K562 (cell line): Measurements from ENCODE around the gene HOXA2. TPM values are rescaled to one million over a fixed set of nuclear protein-coding genes. Genes with fewer than 3 reads are reported as not detected.

Experiments
- ATAC-seq: fragments of 200-7000 bp; cut with Tn5 transposase; 3 replicates; pipeline ENCODE4 v1.9.1; 2020; ENCODE audit warnings: moderate library complexity
- BruUV-seq: library from RNA; stranded (reverse); fragments of 400-500 nt; replicated peaks from 2 replicates; lab custom pipeline; 2021; lab: Mats Ljungman, UMichigan
- CTCF ChIA-PET: fragments of 300-600 bp; formaldehyde crosslinking; extraction: SDS; loops from one replicate; lab custom pipeline; 2021; ENCODE audit warnings: low intra/inter-chr PET ratio; lab: Yijun Ruan, JAX
- POLR2A ChIA-PET: fragments of 300-600, 350-650 bp; sonication (Branson Sonifier 250); formaldehyde crosslinking; extraction: SDS; loops from one replicate; lab custom pipeline; 2021; ENCODE audit warnings: antibody characterized with exemption, inconsistent platforms; lab: Yijun Ruan, JAX
- DNase-seq, 4 experiments: peaks; one replicate each; pipeline versions ENCODE4 v3.0.0 to v3.0.0-alpha.2; 2011 to 2018; ENCODE audit warnings: low spot score in 3 of 4, mixed read lengths in 3 of 4; ENCODE audit errors: extremely low read depth in 1 of 4
- FAIRE-seq: peaks from 2 replicates; lab custom pipeline; 2011; peaks lifted over from hg19 to GRCh38; lab: Jason Lieb, UNC
- H2AFZ ChIP-seq: 2 replicates; pipeline ENCODE4 v1.6.0; 2011; ENCODE audit warnings: low read depth, low read length, control low read depth, inconsistent platforms
- H3K27ac ChIP-seq: fragments of 200-600 bp; 3 replicates; pipeline ENCODE4 v1.8.0; 2011; ENCODE audit warnings: low read depth, mild to moderate bottlenecking, control low read depth, inconsistent platforms, low read length, moderate library complexity, mixed read lengths; ENCODE audit errors: extremely low read depth
- H3K27me3 ChIP-seq, 2 experiments: fragments of 300-600 bp in 1 of 2; 2 replicates in 1 of 2; 3 replicates in 1 of 2; pipeline versions ENCODE4 v1.6.0 to v1.8.0; 2011; ENCODE audit warnings: inconsistent platforms in 2 of 2, low read length in 2 of 2, mild to moderate bottlenecking in 1 of 2, mixed read lengths in 1 of 2, moderate library complexity in 1 of 2; ENCODE audit not compliant: control insufficient read depth in 2 of 2, insufficient read depth in 2 of 2
- H3K36me3 ChIP-seq: fragments of 300-600 bp; 3 replicates; pipeline ENCODE4 v1.8.0; 2011; ENCODE audit warnings: mild to moderate bottlenecking, low read length, inconsistent platforms; ENCODE audit not compliant: control insufficient read depth, insufficient read depth
- H3K4me1 ChIP-seq, 2 experiments: fragments of 200-600 bp in 1 of 2; replicated peaks in 1 of 2; 2 replicates in 1 of 2; 3 replicates in 1 of 2; pipeline versions ENCODE4 v1.5.1 to v1.8.0; 2011; ENCODE audit warnings: inconsistent platforms in 2 of 2, low read length in 2 of 2, mild to moderate bottlenecking in 1 of 2, mixed read lengths in 1 of 2, moderate library complexity in 1 of 2; ENCODE audit not compliant: control insufficient read depth in 2 of 2, insufficient read depth in 2 of 2
- H3K4me2 ChIP-seq: 2 replicates; pipeline ENCODE4 v1.6.1; 2011; ENCODE audit warnings: low read length, control low read depth, inconsistent platforms, mixed read lengths; ENCODE audit not compliant: insufficient read depth
- H3K4me3 ChIP-seq: fragments of 200-600 bp; sonication (generic), shearing (Covaris generic); 2 replicates; pipeline ENCODE4 v1.5.1; 2016; ENCODE audit warnings: control low read depth, inconsistent platforms
- H3K79me2 ChIP-seq: fragments of 200-600 bp; 3 replicates; pipeline ENCODE4 v1.8.0; 2011; ENCODE audit warnings: low read length, inconsistent platforms; ENCODE audit not compliant: control insufficient read depth, insufficient read depth
- H3K9ac ChIP-seq, 2 experiments: 2 replicates each; pipeline versions ENCODE4 v1.6.0 to v1.6.1; 2011; ENCODE audit warnings: low read depth in 2 of 2, low read length in 2 of 2, control low read depth in 1 of 2, inconsistent platforms in 1 of 2, mild to moderate bottlenecking in 1 of 2, mixed read lengths in 1 of 2; ENCODE audit not compliant: insufficient read depth in 1 of 2
- H3K9me1 ChIP-seq: one replicate; pipeline ENCODE4 v1.6.0; 2011; ENCODE audit warnings: inconsistent platforms, mild to moderate bottlenecking, low read length, moderate library complexity; ENCODE audit not compliant: control insufficient read depth, insufficient read depth
- H3K9me3 ChIP-seq: replicated peaks from 2 replicates; pipeline ENCODE4 v1.5.1; 2011; ENCODE audit warnings: low read depth, low read length, inconsistent platforms; ENCODE audit not compliant: control insufficient read depth, insufficient read depth
- H4K20me1 ChIP-seq: replicated peaks from 2 replicates; pipeline ENCODE4 v1.6.1; 2011; ENCODE audit warnings: low read length, inconsistent platforms, mixed read lengths; ENCODE audit not compliant: control insufficient read depth, insufficient read depth
- BRCA1 ChIP-seq, 2 experiments: fragments of 450-650 bp in 1 of 2; sonication (generic) in 1 of 2; formaldehyde crosslinking in 1 of 2; IDR thresholded peaks; 2 replicates each; pipeline versions ENCODE4 v1.5.0 to v1.6.1; 2017 to 2020; ENCODE audit warnings: mild to moderate bottlenecking in 1 of 2, missing genetic modification reagents in 1 of 2
- CUX1 ChIP-seq: fragments of 200-800 bp; sonication (Bioruptor generic); IDR thresholded peaks from 2 replicates; pipeline ENCODE4 v1.6.1; 2016; ENCODE audit warnings: missing genetic modification characterization, missing compliant biosample characterization
- MNT ChIP-seq, 2 experiments: fragments of 450-650 bp; conservative IDR thresholded peaks; 2 replicates each; pipeline ENCODE4 v1.6.1; 2017; ENCODE audit warnings: mild to moderate bottlenecking in 2 of 2, moderate library complexity in 2 of 2
- STAG1 ChIP-seq: sonication (generic); formaldehyde crosslinking; IDR thresholded peaks from 2 replicates; pipeline ENCODE4 v1.5.0; 2020; ENCODE audit warnings: missing genetic modification reagents, borderline replicate concordance
- TBL1XR1 ChIP-seq, 2 experiments: IDR thresholded peaks; 2 replicates each; pipeline ENCODE4 v1.6.1; 2012; ENCODE audit warnings: improper control_type of control experiment in 2 of 2, low read length in 2 of 2, mild to moderate bottlenecking in 1 of 2
- TCF15 ChIP-seq: fragments of 250-450 bp; sonication (Bioruptor Pico); IDR thresholded peaks from 2 replicates; pipeline ENCODE4 v1.8.0; 2022; ENCODE audit warnings: moderate library complexity, mild to moderate bottlenecking, inconsistent platforms
- THAP12 ChIP-seq: fragments of 250-450 bp; sonication (Bioruptor Pico); IDR thresholded peaks from 2 replicates; pipeline ENCODE4 v1.9.0; 2021; ENCODE audit warnings: mild to moderate bottlenecking, inconsistent platforms
- TRIM24 ChIP-seq, 2 experiments: fragments of 450-650 bp; IDR thresholded peaks; 2 replicates each; pipeline ENCODE4 v1.6.1; 2016
- ZNF395 ChIP-seq: fragments of 200-800 bp; sonication (Bioruptor generic); IDR thresholded peaks from 2 replicates; pipeline ENCODE4 v1.6.1; 2017; ENCODE audit warnings: missing genetic modification characterization, missing compliant biosample characterization
- ZNF586 ChIP-seq: fragments of 450-650 bp; formaldehyde crosslinking; conservative IDR thresholded peaks from 2 replicates; pipeline ENCODE4 v1.4.0; 2020; ENCODE audit warnings: mild to moderate bottlenecking, moderate library complexity
- ZNF696 ChIP-seq: fragments of 250-450 bp; sonication (Bioruptor Pico); conservative IDR thresholded peaks from 2 replicates; pipeline ENCODE4 v1.4.0; 2020; ENCODE audit warnings: mild to moderate bottlenecking, moderate library complexity
- WGBS: fragments of 100-300 bp; shearing (Covaris generic); methylation state at CpG from one replicate; pipeline ENCODE4 v1.1.6; 2016; ENCODE audit warnings: low coverage, mixed read lengths; ENCODE audit not compliant: insufficient coverage; ENCODE audit errors: missing lambda C conversion rate; 5-methylcytosine and 5-hydroxymethylcytosine counted together
- in situ Hi-C: fragments of 300-500 bp; cut with MboI; formaldehyde crosslinking; loops from 4 replicates; pipeline ENCODE4 v1.15.0; 2018; ENCODE audit warnings: inconsistent platforms, mixed read lengths
- intact Hi-C: fragments of 100-400 bp; cut with micrococcal nuclease; formaldehyde crosslinking; loops from 2 replicates; pipeline ENCODE4 v1.14.2; 2022
- polyA plus RNA-seq, 8 experiments: library from polyadenylated mRNA; depleted of rRNA in 4 of 8; stranded (reverse) in 5 of 8; unstranded in 3 of 8; fragments of >200 nt; fragmentation: Nextera tagmentation in 2 of 8; fragmentation: Illumina TruSeq in 1 of 8; extraction: Ambion mirVana in 2 of 8; extraction: Trizol in 1 of 8; gene quantifications; 2 replicates each; pipeline versions ENCODE4 v1.2.1 to v1.2.3, GENCODE V29; 2011 to 2014; ENCODE audit warnings: inconsistent platforms in 1 of 8, missing spikeins in 1 of 8
- total RNA-seq, 7 experiments: library from RNA; depleted of rRNA in 6 of 7; stranded (reverse); fragments of >200 nt in 6 of 7; fragmentation: Illumina TruSeq in 2 of 7; extraction: Trizol in 2 of 7; gene quantifications; 2 replicates each; pipeline versions ENCODE4 v1.2.1 to v1.2.3, GENCODE V29; 2011 to 2021; ENCODE audit warnings: low replicate concordance in 1 of 7

Gene HOXA2
- total and polyA plus RNA-seq, 9 of the 15 experiments (the other 6 are each of a cell fraction or from before 2014, with no cell fraction given): 0.04 TPM; not detected in 8

GRCh38 chr7:27142580-27143022 lies 40.1 kb upstream of the HOXA2 start:
- BruUV-seq: no TSS peak
- CTCF ChIA-PET: no interaction called here
- POLR2A ChIA-PET: no interaction called here
- no peak overlapping the region for H3K4me2 ChIP-seq
- no peak overlapping the region for H2AFZ ChIP-seq
- H3K9me3 ChIP-seq: no peaks in the 10 kb centered on the region
- H3K36me3 ChIP-seq: no peaks in the 10 kb centered on the region
- no peak overlapping the region for H3K4me3 ChIP-seq
- no peaks in the 10 kb centered on the region for H4K20me1 ChIP-seq
- H3K9ac ChIP-seq: no peak overlapping the region
- ATAC-seq: no peak
- WGBS: 21% methylated on average over 22 of the region's 29 CpGs
- no peak for FAIRE-seq
- no peak overlapping the region for H3K27ac ChIP-seq
- peaks cover 27 to 83% of the 10 kb centered on the region in 2 experiments for H3K27me3 ChIP-seq
- no peak for DNase-seq
- in situ Hi-C loops: loop anchor here (10.0 kb wide), 1 partner anchor 288 kb away; no protein-coding TSS in a partner anchor
- intact Hi-C loops: no loop called here
- H3K79me2 ChIP-seq: no peaks in the 10 kb centered on the region
- H3K4me1 ChIP-seq: peaks cover 0 to 20% of the 10 kb centered on the region in 2 experiments; a peak in 2 of 5 replicates
- no peaks in the 10 kb centered on the region for H3K9me1 ChIP-seq
- TF ChIP-seq MNT (conservative IDR thresholded peaks at IDR 0.05): no peak
- no peak for TF ChIP-seq TBL1XR1 (IDR thresholded peaks at IDR 0.05; ENCODE audit: low read length in 2 of 2)
- no peak for TF ChIP-seq ZNF696 (CRISPR knock-in tag)
- no peak for TF ChIP-seq TRIM24 (IDR thresholded peaks at IDR 0.05)
- TF ChIP-seq THAP12: no peak
- no peak for TF ChIP-seq ZNF586 (CRISPR knock-in tag)
- TF ChIP-seq CUX1 (CRISPR knock-in tag): no peak
- TF ChIP-seq BRCA1 (IDR thresholded peaks at IDR 0.05): no peak
- no peak for TF ChIP-seq BRCA1 (CRISPR knock-in tag; IDR thresholded peaks at IDR 0.05)
- TF ChIP-seq TCF15: no peak
- TF ChIP-seq ZNF395: no peak
- no peak for TF ChIP-seq STAG1 (CRISPR knock-in tag)
